GM04503 (cell line): Measurements from ENCODE around the gene HSPB2.

Experiments used
- DNase-seq: peaks from one replicate; pipeline ENCODE4 v3.0.0-alpha.2; 2012; ENCODE audit warnings: low read depth

HSPB2 gene

DNA sequence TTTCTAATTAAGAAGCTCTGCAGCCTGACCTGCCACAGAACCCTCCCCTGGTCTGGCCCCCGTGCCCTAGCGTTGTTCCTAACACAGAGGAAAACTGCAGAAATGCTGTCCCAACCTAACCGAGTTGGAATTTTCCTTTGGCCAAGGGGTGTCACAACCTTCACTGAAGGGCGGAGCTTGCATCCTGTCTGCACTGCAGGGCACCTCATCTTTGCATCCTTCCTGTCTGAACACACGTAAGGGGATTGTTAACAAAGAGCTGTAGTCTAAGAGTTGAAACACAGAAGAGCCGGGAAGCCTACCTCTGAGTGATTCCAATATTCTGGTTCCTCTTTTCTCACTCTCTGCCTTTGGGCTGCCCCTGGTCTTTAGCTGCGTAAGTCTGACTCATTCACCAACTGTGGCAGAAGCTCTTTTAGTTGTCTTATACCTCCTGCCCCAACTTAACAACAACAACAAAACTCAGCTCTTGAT is 26.2 kb downstream of the HSPB2 start:
- DNase-seq, result no peak

DNA sequence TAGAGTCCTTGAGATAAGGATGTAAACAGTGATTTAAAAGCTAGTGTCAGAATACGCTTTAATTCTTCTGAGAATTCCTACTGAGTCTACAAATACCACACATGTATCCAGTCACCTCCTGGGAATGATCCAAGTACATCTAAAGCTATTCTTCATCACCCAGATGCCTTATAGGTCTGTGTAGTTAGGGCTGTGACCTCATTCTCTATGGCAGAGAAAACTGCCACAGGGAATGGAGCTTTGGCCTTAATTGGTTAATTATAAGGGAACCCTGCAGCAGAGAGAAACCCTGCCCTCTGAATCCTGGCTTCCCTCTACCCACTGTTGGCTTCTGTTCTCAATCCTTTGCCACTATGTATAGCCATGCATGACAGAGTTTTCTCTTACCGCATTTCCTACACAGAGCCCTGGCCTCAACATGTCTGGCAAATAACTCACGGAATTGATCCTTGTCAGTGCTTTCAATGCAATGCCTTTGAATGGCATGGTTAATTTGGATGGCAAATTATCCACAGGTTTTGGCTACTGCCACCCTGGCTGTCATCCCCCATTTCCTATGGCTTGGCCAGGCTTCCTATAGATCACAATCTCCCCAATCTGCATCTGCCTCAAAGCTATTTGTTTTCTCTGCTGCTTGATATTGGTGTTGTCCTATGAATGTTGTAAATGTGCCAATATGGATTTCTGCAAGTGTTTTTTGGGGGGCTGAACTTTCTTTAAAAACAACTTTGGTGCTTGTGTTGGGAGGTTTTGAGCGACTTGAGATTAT is 27.5 kb downstream of the HSPB2 start:
- DNase-seq, result no peak

DNA sequence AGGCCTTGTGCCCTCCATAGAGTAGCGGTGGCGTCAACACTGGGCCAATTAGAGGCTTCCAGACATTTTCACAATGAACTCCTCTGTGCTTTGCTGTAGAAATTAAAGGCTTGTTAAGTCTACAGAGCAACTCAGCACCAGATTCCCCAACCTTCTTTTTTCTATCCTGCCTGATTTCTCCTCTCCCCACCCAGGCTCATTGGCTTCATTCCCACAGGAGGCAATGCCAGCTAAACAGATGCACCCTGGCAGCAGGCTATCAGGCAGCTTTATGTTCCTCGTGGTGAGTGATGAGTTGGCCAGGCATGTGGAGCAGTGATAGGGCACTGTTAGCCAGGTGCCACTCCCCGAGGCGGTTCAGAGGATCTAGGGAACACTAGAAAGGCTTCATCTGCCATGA is 29.4 kb downstream of the HSPB2 start:
- no peak for DNase-seq

DNA sequence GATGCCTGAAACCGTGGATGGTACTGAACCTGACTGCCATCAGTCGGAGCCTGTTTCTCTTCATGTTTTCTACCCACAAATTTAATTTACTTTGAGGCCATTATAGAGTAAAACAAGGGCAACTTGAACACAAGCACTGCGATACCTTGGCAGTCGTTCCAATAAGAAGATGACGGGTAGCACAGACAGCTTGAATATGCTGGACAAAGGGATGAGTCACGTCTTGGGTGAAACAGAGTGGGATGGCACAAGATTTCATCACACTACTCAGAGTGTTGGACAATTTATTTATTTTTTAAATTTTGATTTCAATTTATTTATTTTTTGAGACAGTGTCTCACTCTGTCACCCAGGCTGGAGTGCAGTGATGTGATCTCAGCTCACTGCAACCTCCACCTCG is 30.3 kb downstream of the HSPB2 start:
- no peak for DNase-seq

DNA sequence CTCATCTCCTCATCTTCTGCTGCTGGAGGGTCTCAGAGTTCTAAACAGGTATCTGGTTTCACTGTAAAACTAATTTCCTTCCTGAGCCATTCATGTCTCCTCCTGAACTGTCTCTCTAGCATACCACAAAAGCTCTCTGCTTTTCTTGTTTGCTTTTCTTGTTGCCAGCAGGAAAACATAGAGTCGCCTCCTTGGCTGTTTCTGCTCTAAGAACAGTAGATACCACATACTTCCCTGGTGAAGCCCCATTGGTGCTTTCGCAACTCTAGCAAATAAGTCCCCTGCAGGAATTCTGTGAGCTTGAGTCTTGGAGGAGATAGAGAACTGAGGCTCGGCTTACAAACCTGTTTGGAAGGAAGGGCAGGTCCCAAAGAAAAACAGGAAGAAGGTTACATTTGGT is 31.6 kb downstream of the HSPB2 start:
- peak; percentile 85 for DNase-seq

DNA sequence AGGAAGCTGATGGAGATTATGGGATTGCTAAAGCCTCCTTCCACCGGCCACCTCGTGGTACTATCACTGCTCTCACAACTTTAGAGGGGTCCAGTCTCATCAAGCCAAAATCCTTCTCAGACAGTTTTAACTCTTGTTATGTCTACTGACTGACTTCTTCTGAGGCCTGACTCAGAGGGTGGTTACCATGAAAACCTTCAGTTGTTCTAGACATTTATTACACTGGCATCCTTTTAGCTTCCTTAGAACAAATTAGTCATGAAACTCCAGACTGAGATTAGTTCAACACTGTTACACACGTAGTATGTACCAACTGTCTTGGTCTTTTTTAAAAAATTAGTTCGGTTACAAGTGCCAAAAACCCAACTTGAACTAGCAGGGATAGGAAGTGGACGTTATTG is 32.1 kb downstream of the HSPB2 start:
- DNase-seq, result peak; percentile 90

DNA sequence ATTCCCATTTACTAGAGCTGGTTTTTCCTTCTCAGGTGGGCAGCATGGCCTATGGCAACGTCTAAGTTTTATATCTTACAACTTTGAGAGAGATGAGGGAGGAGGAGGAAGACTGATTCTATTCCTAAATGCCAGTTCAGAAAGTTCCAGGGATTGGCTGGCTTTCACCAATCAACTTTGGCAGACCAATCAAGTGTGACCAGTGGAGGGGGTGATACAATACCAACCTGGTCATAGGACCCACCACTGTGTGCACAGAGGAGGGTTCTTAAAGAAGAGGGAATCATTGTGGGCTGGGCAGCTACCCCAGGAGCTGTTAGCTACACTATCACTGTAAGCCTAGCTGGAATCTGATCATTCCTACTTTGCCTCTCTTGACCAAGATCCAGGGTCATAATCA is 32.7 kb downstream of the HSPB2 start:
- no peak for DNase-seq

DNA sequence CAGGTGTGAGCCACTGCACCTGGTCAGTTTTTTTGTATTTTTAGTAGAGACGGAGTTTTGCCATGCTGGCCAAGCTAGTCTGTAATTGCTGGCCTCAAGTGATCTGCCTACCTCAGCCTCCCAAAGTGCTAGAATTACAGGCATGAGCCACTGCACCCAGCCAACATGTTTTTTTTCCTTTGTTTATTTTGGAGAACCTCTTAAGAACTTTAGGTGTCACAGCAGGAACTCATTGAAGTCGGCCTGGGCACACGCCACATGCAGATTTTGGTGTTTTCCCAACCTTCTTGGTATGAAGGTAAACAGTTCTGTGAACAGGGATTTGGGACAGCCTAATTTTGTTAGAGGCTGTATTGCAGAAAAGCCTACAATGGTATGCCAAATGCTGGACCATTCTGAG is 34.0 kb downstream of the HSPB2 start:
- no peak for DNase-seq

DNA sequence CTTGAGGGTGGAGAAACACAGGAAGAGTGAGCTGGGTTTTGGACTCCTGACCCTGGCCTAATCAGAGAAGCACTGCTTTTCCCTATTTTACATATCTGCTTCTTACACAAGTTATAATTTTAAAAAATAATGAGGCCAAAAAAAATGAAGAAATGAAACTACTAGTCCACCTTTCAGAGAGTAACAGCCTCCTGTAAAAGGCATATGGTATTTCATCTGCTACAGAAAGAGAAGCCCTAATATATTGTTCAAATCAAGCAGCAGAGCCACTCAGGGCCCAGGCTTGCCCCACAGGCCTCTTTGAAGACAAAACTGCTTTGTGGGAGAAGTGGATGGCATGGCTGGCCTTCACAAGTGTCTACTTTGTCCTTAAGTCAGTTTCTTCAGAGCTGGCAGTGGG is 34.6 kb downstream of the HSPB2 start:
- DNase-seq, result no peak

DNA sequence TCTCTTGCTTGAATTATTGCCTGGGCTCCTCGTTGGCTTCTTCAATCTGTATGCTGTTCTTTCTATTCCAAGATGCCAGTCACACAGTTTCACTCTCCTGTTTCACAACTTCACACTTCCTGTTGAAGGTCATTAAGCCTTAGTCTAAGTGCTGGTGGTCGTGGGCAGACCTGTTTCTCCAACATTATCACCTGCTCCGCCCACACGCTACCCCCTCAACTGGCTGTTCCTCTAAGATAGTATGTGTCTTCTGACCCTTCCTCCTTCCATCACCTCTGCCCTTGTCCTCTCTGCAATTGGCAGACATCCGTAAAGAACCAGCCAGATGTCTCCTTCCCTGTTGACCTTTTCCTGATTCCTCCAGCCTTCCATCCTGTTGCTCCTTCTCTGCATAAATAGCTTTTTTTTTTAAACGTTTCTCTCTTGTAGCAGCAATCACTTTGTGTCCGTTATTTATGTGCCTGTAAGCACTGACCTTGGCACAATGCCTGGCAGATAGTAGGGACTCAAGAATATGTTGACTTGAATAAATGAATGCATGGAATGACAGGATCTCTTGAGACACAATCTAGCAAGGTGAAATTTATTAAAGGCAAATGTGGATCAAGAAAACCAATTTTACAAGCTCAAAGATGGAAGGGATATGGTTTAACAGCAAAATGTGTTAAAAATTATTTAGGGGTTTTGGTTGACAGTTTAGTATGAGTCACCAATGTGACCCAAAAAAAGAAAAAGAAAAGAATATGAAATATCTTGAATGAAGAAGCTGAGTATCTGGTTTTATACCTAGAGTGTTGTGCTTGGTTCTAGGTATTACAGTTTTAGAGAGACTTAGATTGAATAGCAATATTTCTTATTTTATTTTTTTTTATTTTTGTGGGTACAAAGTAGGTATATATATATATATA is 37.2 kb downstream of the HSPB2 start:
- no peak for DNase-seq

DNA sequence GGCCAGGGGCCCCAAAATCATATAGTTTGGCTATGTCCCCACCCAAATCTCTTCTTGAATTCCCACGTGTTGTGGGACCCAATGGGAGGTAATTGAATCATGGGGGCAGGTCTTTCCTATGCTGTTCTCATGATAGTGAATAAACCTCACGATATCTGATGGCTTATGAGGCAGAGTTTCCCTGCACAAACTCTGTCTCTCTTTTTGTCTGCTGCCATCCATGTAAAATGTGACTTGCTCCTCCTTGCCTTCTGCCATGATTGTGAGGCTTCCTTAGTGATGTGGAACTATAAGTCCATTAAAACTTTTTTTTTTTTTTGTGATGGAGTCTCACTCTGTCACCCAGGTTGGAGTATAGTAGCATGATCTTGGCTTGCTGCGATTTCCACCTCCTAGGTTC is 39.0 kb downstream of the HSPB2 start:
- no peak for DNase-seq

DNA sequence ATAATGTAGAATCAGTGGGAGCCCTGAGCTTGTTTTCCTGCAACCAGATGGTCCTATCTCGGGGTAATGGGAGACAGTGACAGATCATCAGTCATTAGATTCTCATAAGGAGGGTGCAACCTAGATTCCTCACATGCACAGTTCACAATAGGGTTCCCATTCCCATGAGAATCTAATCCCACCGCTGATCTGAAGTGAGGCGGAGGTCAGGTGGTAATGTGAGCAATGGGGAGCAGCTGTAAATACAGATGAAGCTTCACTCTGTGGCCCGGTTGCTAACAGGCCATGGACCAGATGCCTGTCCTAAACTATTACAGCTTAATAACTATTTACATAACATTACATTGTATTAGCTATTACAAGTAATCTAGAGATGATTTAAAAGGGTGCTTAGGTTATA is 41.6 kb downstream of the HSPB2 start:
- no peak for DNase-seq

DNA sequence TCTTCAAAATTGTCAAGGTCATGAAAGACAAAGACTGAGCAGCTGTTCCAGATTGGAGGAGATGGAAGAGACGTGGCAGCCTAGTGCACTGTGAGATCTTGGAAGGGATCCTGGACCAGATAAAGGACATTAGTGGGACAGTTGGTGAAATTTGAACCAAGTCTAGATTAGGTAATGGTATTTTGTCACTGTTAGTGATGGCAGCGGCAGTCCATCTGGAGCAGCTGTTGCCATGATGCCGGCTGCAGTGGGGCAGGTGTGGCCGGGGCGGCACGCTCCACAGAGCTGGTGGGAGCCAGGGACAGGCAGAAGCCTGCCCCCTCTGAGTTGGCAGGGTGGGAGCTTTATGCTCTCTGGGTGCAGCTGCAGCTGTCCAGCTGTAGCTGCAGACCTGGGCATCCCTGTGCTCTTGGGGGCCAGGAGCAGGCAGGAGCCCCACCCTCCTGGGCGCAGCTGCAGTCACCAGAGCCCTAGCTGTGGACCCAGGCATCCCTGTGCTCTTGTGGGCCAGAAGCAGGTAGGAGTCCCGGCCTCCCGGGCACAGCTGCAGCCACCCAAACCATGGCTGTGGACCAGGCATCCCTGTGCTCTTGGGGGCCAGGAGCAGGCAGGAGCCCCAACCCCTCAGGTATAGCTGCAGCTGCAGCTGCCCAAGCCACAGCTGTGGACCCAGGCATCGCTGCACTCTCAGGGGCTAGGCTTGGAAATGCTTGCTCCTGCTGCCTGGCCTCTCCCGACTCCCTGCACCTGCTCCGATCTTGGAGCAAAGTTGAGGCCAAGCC is 45.3 kb downstream of the HSPB2 start:
- no peak for DNase-seq

DNA sequence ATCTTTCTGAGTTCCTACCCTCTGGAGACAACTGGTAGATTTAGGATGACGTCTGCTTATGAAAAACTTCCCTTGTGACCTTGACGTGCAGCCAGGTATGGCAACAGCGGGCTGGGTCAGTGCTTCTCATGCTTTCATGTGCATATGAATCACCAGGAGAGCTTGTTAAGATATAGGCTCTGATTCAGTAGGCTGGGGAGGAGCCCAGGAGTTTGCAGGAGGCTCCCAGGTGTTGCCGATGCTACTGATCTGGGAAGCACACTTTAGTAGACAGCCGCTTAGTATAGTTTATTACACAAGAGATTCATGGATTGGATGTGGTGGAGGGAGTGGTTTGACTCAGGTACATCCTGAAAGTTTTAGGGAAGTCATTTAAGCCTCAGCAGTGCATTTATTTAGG is 48.4 kb downstream of the HSPB2 start:
- DNase-seq, result no peak

DNA sequence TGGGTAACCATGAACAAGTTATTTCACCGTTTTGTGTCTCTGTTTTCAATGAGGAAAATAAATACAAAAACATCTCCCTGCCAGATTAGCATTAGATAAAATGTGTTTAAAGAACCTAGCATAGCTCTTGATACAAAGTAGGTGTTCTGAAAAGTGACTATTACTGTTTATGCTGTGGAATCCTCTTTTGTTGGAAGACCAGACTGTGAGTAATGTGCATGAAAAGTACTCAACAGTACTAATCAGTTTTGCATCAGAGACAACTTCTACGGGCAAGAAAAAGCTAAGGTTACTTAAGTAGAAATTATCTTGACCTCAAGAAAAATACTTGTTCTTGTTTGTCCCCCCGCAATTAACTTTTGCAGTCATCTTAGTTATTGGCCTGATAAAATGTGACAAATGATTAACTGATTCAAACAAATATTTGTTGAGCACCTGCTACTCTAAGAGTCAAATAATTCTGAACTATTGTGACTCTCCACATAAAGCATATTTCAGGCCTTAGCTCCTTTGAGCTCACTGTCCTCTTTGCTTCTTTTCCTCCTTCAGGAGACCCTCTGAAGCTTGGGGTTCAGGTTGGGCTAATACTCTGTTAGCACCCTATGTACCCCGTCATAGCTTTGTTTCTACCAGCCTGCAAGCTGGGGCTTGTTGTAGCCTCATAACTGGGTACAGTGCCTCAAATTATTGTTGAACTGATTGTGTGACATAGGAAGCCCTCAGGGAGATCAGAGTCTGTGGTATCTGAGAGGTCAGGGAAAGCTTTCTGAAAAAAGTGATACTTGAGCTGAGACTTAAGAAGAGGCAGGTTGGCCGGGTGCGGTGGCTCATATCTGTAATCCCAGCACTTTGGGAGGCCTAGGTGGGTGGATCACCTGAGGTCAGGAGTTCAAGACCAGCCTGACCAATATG is 49.1 kb downstream of the HSPB2 start:
- DNase-seq, result no peak
